ENCODE measurements around the gene ZFP92. TPM values are rescaled to one million over a fixed set of nuclear protein-coding genes. Genes with fewer than 3 reads are reported as not detected.
A peak's percentile ranks its signal among the peaks of the same experiment; 100 is the strongest.

Gene ZFP92
- polyA plus RNA-seq, 3 donors from 2014 or later: 0.19 to 0.45 TPM; not detected in 1

DNA sequence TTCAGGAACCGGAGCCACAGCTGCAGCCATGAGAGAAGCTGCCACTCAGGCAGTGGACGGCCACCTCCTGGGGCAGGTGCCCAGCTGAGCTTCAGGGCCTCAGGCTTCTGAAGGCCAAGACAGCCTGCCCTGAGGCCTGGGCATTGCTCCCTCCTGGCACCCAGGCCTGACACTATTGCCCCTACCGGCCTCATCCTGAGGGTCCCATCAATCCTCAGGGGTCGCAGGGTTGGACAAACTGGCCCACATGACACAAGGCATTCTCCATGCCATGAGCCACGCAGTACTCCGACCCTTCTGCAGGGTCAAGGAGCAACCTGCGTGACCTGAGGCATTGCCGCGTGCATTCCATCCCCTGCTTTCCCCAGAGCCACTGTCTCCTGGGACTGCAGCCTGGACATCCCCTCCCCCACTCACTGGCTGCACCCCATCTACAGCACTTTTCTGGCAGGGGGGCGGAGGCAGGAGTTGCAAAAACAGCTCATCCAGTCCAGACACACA, 3.0 kb upstream of the ZFP92 start:
- Mint-ChIP-seq H3K9me3 (no peaks in the 10 kb centered on the region), H3K4me1 (peaks cover 6 to 13% of the 10 kb centered on the region in 2 donors), H3K36me3 (no peaks in the 10 kb centered on the region), H3K27ac (no peak overlapping the region), H3K4me3 (no peak overlapping the region), H3K27me3 (ENCODE audit: low read depth in 3 of 3) (peaks cover 0 to 4% (median 2%) of the 10 kb centered on the region in 3 donors)
- DNase-seq: no peak

DNA sequence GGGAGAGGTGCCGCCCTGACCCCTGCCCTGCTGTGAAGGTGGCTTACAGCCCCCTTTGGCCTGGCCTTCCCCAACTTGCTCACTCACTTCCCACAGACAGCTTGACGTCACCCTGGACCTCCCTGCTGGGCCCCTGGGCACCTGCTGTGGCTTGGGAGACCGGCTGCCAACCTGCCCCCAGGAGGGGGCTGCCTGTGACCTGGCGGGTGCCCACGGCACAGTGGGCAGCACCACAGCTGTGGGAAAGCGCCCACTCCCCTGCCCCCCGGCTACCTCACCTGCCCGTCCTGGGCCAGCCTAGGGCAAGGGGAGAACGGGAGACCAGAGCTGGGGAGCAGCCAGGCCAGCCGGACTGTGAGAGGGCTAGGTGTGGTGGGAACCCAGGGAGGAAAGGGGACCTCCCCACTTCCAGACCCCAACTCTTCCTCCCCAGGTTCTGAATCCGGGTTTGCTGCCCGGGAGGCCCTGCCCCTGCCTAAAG, 2.4 kb upstream of the ZFP92 start:
- Mint-ChIP-seq H3K27me3 (ENCODE audit: low read depth in 3 of 3) (peaks cover 0 to 2% (median 2%) of the 10 kb centered on the region in 3 donors), H3K9me3 (no peaks in the 10 kb centered on the region), H3K27ac (no peak overlapping the region), H3K36me3 (no peaks in the 10 kb centered on the region), H3K4me3 (no peak overlapping the region), H3K4me1 (peaks cover 6 to 13% of the 10 kb centered on the region in 2 donors)
- no peak for DNase-seq

DNA sequence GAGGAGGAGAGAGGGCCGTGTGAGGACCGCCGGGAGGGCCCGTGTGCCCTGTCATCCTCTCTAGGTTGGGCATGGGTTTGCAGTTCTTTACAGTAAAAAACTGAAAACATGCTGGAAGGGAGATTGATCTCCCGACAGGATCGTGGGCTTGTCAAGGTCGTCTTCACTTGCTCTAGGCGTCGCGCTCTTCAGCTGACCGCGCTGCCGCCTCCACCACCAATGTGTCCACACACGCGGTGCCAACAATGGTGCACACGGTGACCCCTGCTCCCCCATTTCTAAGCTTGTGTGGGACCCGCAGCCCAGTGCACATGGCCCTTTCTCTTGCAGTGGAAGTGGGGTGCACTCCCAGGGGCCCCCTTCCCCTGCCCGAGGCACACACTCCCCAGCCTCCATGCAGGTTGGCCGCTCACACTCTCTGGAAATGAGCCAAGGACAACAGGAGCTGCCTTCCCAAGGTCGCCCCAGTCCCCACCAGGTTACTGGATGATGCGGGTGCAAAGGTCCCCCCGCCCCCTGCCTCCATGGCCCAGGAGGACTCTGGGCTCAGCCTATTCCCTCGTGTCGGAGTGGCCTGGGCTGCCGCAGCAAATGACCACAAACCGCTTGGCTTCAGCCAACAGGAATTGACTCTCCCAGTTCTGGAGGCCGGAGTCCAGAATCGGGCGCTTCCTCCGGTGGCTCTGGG, 1.7 kb upstream of the ZFP92 start:
- Mint-ChIP-seq H3K4me3 (no peak overlapping the region), H3K9me3 (no peaks in the 10 kb centered on the region), H3K4me1 (peaks cover 6 to 13% of the 10 kb centered on the region in 2 donors), H3K36me3 (no peaks in the 10 kb centered on the region), H3K27ac (no peak overlapping the region), H3K27me3 (ENCODE audit: low read depth in 3 of 3) (peaks cover 0 to 2% (median 0%) of the 10 kb centered on the region in 3 donors)
- DNase-seq: no peak

DNA sequence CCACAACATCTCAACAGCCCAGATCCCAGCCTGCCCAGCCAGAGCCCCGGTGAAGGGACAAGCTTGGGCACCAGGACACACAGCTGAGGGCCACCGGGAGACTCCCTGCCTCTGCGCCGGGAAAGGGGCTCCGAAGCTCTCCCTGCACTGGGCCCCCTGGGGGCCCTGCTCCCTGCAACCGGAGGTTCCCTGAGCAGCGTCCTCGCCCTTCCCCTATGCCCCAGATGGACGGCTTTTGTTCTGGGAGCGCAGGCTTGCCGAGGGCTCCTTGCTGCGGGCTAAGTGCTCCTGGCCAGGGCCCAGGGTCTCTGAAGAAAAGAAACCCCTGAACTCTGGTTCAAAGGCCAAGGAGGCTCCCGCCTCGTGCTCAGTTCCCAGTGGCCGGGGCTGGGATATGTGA, 899 bp upstream of the ZFP92 start:
- Mint-ChIP-seq H3K27ac (no peak overlapping the region), H3K4me1 (peaks cover 6 to 13% of the 10 kb centered on the region in 2 donors), H3K9me3 (no peaks in the 10 kb centered on the region), H3K36me3 (no peaks in the 10 kb centered on the region), H3K27me3 (ENCODE audit: low read depth in 3 of 3) (peaks cover 0 to 2% (median 2%) of the 10 kb centered on the region in 3 donors), H3K4me3 (peak overlapping the region in 2 of 5 donors; percentile 18 to 83)
- DNase-seq: no peak

DNA sequence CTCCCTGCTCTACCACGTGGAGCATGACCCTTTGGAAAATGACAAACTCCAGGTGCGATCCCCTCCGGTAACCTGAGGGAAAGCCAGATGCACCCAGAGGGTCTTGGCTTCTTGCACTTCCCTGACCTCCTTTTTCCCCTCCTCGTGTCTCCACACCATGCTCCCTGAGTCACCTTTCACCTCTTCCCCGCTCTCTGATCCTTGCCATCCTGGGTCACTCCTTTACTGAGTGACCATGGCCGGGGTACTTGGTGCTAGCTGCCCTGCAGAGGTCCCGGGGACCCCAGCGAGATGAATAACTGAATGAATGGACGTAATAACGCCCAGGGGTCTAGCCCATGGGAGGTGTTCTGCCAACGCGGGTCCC, 401 bp upstream of the ZFP92 start:
- Mint-ChIP-seq H3K27me3 (ENCODE audit: low read depth in 3 of 3) (peaks cover 0 to 2% (median 2%) of the 10 kb centered on the region in 3 donors), H3K9me3 (no peaks in the 10 kb centered on the region), H3K4me1 (peaks cover 6 to 13% of the 10 kb centered on the region in 2 donors), H3K4me3 (peak overlapping the region; percentile 73 to 83 (median 79)), H3K36me3 (no peaks in the 10 kb centered on the region), H3K27ac (peak overlapping the region in 5 of 6 donors; percentile 36 to 77 (median 67))
- DNase-seq: no peak

DNA sequence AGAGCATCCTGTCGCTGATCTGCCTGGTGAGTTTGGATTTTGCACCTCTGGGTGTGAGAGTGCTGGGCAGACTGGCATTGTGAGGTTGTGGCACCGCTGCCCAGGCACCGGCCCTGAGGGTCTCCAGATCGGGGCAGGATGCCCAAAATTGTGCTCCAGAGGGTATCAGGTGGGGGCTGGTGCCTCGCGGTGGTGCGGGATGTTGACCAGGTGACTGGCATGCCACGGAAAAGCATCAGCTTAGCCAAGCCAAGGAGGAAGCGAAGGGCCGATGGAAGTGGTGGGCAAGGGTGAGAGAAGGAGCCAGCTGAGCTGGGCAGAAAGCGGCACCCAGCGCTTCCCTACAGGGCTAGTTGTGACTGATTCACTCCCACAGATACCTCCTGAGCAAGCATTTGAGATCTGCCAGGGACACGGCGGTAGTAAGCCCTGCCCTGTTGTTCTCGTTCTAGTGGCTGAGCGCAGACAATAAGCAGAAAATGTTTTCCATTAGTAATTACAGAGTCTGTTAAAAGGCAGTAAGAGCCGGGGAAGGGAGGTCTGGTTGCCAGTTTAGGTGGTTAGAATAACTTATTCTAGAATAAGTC, 809 bp downstream of the ZFP92 start:
- H3K36me3 Mint-ChIP-seq: no peaks in the 10 kb centered on the region
- peak overlapping the region in 3 of 6 donors; percentile 35 to 57 (median 46) for H3K27ac Mint-ChIP-seq
- no peak for DNase-seq
- no peaks in the 10 kb centered on the region for H3K9me3 Mint-ChIP-seq
- peaks cover 0 to 2% (median 2%) of the 10 kb centered on the region in 3 donors for H3K27me3 Mint-ChIP-seq (ENCODE audit: low read depth in 3 of 3)
- H3K4me1 Mint-ChIP-seq: peaks cover 6 to 13% of the 10 kb centered on the region in 2 donors
- peak overlapping the region; percentile 73 to 84 (median 80) for H3K4me3 Mint-ChIP-seq

DNA sequence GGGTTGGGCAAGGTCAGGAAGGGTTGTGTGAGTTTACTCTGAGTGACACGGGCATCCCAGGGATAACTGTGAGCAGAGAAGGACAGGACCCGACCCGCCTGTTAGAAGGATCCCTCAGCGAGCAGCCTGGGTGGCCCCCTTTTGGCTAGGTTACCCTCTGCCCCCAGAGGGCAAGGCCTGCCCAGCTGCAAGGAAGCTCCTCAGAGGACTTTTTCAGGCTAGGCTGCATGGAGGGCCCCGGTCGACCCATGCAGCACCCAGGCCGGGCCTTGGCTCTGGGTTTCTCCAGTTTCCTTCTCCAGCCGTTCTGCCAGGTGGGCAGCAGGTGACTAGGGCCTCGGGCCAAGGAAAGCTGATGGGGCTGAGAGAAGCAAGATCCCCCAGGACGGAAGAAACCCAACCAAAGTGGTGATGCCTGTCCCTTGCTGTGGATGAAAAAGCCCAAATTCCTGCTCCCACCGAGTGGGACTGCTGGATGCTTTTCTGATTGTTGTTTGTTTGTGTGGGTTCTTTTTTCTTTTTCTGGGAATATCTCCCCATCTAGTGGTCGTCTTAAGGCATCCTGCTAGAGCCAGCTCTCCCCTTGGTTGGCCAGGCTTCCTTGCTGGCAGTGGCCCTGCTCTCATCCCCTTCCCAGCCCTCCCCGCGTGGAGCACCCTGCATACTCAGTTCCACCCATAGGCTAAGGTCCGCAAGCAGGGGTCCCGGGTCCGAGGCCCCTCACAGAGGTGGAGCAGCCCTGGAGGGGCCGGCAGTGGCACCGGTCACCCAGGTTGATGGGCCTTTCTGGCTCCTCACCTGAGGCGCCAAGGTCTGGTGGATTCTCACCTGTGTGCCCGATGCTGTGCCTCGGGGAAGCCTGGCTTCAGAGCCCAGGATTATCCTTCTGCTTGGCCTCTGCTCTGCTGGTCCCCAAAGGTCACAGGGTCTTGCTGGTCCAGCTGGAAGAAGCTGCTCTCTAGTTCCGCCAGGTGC, 1.8 kb downstream of the ZFP92 start:
- H3K27ac Mint-ChIP-seq: no peak overlapping the region
- no peaks in the 10 kb centered on the region for H3K36me3 Mint-ChIP-seq
- peak overlapping the region in 3 of 5 donors; percentile 46 to 77 (median 73) for H3K4me3 Mint-ChIP-seq
- peaks cover 0 to 2% (median 2%) of the 10 kb centered on the region in 3 donors for H3K27me3 Mint-ChIP-seq (ENCODE audit: low read depth in 3 of 3)
- H3K4me1 Mint-ChIP-seq: peaks cover 6 to 13% of the 10 kb centered on the region in 2 donors
- H3K9me3 Mint-ChIP-seq: no peaks in the 10 kb centered on the region
- DNase-seq: no peak

DNA sequence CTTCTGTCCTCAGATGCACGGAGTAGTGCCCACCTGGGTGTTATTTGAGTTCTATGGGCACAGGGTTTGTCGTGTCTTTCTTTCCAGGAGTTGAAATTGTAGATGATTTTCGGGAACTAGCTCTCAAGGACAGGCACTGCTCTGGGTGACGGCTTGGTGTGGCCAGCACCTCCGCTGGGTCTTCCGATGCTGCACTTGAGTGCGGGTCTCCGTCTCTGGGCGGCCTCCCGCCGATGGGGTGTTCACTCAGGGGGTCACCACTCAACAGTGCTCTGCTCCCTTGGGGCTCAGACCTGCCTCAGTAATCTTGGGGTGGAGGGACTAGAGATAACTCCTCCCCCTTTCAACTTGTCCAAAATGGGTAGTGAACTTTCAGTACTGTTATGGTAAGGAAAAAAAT, 2.5 kb downstream of the ZFP92 start:
- Mint-ChIP-seq H3K4me3 (peak overlapping the region in 1 of 5 donors; percentile 30), H3K9me3 (no peaks in the 10 kb centered on the region), H3K27ac (no peak overlapping the region), H3K4me1 (peaks cover 6 to 13% of the 10 kb centered on the region in 2 donors), H3K27me3 (ENCODE audit: low read depth in 3 of 3) (peaks cover 0 to 3% (median 2%) of the 10 kb centered on the region in 3 donors), H3K36me3 (no peaks in the 10 kb centered on the region)
- no peak for DNase-seq

DNA sequence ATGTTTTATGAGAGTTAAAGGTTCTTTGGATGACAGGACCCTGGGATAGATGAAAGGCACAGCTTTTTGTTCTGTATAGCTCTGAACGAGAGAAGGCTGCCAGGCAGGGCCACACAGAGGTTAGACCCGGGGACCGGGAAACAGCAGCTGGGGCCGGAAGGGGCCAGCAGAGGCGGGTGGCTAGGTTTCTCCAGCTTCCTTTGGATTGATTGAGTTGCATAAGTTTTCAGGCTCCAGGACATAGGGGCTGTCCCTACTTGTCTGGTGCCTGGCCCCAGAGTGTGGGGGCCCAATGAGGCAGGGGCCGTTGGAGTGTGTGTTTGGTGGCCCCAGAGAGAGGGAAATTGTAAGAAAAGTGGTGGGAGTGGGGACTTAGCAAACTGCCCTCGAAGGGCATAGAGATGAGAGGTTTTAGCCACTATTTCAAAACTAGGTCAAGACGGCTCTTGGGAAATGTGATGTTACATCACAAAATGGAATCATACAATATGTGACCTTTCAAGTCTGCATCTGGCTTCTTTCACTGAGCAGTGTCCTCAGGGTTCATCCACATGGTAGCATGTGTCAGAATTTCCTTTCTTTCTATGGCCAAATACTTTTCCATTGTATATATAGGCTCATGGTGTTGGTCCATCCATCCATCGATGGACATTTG, 3.7 kb downstream of the ZFP92 start:
- H3K9me3 Mint-ChIP-seq: no peaks in the 10 kb centered on the region
- H3K4me1 Mint-ChIP-seq: peaks cover 6 to 13% of the 10 kb centered on the region in 2 donors
- no peak overlapping the region for H3K4me3 Mint-ChIP-seq
- H3K27ac Mint-ChIP-seq: no peak overlapping the region
- no peaks in the 10 kb centered on the region for H3K36me3 Mint-ChIP-seq
- peaks cover 0 to 3% (median 1%) of the 10 kb centered on the region in 3 donors for H3K27me3 Mint-ChIP-seq (ENCODE audit: low read depth in 3 of 3)
- no peak for DNase-seq

DNA sequence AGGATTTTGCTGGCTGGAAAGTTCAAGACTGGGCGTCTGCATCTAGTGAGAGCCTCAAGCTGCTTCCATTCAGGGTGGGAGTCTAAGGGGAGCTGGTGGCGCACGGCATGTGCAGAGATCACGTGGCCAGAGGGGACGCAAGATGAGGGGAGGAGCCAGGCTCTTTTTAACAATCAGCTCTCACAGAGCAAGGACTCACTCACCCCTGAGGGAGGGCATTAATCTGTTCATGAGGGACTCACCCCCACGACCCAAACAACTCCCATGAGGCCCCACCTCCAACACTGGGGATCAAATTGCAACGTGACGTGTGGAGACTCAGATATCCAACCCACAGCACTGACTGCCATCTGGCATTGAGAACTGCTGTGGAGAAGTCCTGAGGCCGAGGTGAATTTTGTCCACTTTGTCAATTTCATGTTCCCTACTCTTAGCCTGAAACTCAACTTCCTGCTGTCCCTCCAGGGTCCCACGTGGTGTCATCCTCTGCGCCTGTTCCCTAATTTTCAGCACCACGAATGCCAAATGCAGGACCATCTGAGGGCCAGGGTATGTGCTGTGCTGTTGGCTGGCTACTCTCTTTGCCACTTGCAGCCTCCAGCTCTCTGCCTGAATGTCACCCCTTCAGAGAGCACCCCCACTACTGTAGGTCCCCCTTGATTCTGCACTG, 5.6 kb downstream of the ZFP92 start:
- no peaks in the 10 kb centered on the region for H3K36me3 Mint-ChIP-seq
- no peak for DNase-seq
- peaks cover 0 to 3% (median 0%) of the 10 kb centered on the region in 3 donors for H3K27me3 Mint-ChIP-seq (ENCODE audit: low read depth in 3 of 3)
- H3K27ac Mint-ChIP-seq: no peak overlapping the region
- H3K4me3 Mint-ChIP-seq: no peak overlapping the region
- H3K4me1 Mint-ChIP-seq: peaks cover 4 to 7% of the 10 kb centered on the region in 2 donors
- no peaks in the 10 kb centered on the region for H3K9me3 Mint-ChIP-seq

DNA sequence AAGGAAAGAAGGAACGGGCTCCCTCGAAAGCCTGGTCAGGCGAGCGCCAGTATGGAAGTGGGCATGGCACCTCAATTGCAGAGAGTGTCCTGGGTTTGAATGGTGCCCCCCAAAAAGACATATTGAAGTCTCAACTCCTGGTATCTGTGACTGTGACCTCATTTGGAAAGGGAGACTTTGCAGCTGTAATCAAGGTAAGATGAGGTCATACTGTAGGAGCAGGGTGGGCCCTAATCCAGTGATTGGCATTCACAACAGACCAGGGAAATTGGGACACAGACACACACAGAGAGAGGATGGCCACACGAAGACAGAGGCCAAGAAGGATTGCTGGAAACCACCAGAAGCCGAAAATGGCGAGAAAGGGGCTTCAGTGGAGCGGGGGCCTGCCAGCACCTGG, 6.4 kb downstream of the ZFP92 start:
- H3K27ac Mint-ChIP-seq: no peak overlapping the region

DNA sequence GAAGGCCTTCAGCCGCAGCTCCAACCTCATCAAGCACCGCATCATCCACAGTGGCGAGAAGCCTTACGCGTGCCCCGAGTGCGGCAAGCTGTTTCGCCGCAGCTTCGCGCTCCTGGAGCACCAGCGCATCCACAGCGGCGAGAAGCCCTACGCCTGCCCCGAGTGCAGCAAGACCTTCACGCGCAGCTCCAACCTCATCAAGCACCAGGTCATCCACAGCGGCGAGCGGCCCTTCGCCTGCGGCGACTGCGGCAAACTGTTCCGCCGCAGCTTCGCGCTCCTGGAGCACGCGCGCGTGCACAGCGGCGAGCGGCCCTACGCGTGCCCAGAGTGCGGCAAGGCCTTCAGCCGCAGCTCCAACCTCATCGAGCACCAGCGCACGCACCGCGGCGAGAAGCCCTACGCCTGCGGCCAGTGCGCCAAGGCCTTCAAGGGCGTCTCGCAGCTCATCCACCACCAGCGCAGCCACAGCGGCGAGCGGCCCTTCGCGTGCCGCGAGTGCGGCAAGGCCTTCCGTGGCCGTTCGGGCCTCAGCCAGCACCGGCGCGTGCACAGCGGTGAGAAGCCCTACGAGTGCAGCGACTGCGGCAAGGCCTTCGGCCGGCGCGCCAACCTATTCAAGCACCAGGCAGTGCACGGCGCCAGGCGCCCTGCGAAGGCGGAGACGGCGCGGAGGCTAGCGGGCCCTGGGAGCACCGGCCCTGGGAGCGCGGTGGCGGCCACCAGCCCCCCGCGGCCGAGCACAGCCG, 9.8 kb downstream of the ZFP92 start:
- no peak overlapping the region for H3K4me3 Mint-ChIP-seq
- H3K4me1 Mint-ChIP-seq: no peaks in the 10 kb centered on the region
- H3K27ac Mint-ChIP-seq: no peak overlapping the region
- DNase-seq: no peak
- no peaks in the 10 kb centered on the region for H3K9me3 Mint-ChIP-seq
- peaks cover under 1 to 2% (median 2%) of the 10 kb centered on the region in 3 donors for H3K27me3 Mint-ChIP-seq (ENCODE audit: low read depth in 3 of 3)
- H3K36me3 Mint-ChIP-seq: no peaks in the 10 kb centered on the region

More for the DNA sequence above, 6.4 kb downstream of the ZFP92 start:
- Mint-ChIP-seq H3K4me3 (no peak overlapping the region), H3K36me3 (no peaks in the 10 kb centered on the region), H3K4me1 (no peaks in the 10 kb centered on the region), H3K27me3 (ENCODE audit: low read depth in 3 of 3) (peaks cover 0 to 3% (median 0%) of the 10 kb centered on the region in 3 donors), H3K9me3 (no peaks in the 10 kb centered on the region)
- DNase-seq: no peak

Measured in immature natural killer cell (primary cell).